Measurements from ENCODE around the gene ACVR1.
A peak's percentile ranks its signal among the peaks of the same experiment; 100 is the strongest.
"Not testable (repeated sequence)": the region's sequence is repeated elsewhere in the genome, so short reads cannot be mapped to it uniquely, and the experiment has no call there.

ACVR1 gene

GRCh38 chr2:157900684-157901083, 24.6 kb upstream of the ACVR1 start:
- no peak for DNase-seq (ENCODE audit: insufficient read length, low spot score)
- TF ChIP-seq POLR2A (IDR thresholded peaks at IDR 0.05; ENCODE audit: low read depth, low read length), result no peak
- no peak for FAIRE-seq

- TF ChIP-seq POLR2A (IDR thresholded peaks at IDR 0.05; ENCODE audit: low read depth, low read length), result no peak
- FAIRE-seq, result no peak
- DNase-seq (ENCODE audit: insufficient read length, low spot score), result no peak
Observed at GRCh38 chr2:157900203-157900602, 24.1 kb upstream of the ACVR1 start.

GRCh38 chr2:157899125-157899839, 23.2 kb upstream of the ACVR1 start:
- no peak for TF ChIP-seq POLR2A (IDR thresholded peaks at IDR 0.05; ENCODE audit: low read depth, low read length)
- no peak for DNase-seq (ENCODE audit: insufficient read length, low spot score)
- no peak for FAIRE-seq

GRCh38 chr2:157898591-157898996, 22.5 kb upstream of the ACVR1 start:
- peak; percentile 19 for DNase-seq (ENCODE audit: insufficient read length, low spot score)
- no peak for TF ChIP-seq POLR2A (IDR thresholded peaks at IDR 0.05; ENCODE audit: low read depth, low read length)
- peak; percentile 96 for FAIRE-seq

- no peak for TF ChIP-seq POLR2A (IDR thresholded peaks at IDR 0.05; ENCODE audit: low read depth, low read length)
- DNase-seq (ENCODE audit: insufficient read length, low spot score) (no peak), FAIRE-seq (no peak)
Observed at GRCh38 chr2:157897106-157897971, 21.2 kb upstream of the ACVR1 start.

GRCh38 chr2:157895531-157895930, 19.4 kb upstream of the ACVR1 start:
- FAIRE-seq (no peak), DNase-seq (ENCODE audit: insufficient read length, low spot score) (no peak)
- no peak for TF ChIP-seq POLR2A (IDR thresholded peaks at IDR 0.05; ENCODE audit: low read depth, low read length)

GRCh38 chr2:157894694-157895435, 18.7 kb upstream of the ACVR1 start:
- peak; percentile 30 for FAIRE-seq
- DNase-seq (ENCODE audit: insufficient read length, low spot score), result no peak
- no peak for TF ChIP-seq POLR2A (IDR thresholded peaks at IDR 0.05; ENCODE audit: low read depth, low read length)

GRCh38 chr2:157893611-157894010, 17.5 kb upstream of the ACVR1 start:
- DNase-seq (ENCODE audit: insufficient read length, low spot score) (no peak), FAIRE-seq (no peak)
- TF ChIP-seq POLR2A (IDR thresholded peaks at IDR 0.05; ENCODE audit: low read depth, low read length), result no peak

GRCh38 chr2:157891643-157892041, 15.5 kb upstream of the ACVR1 start:
- no peak for TF ChIP-seq POLR2A (IDR thresholded peaks at IDR 0.05; ENCODE audit: low read depth, low read length)
- FAIRE-seq (no peak), DNase-seq (ENCODE audit: insufficient read length, low spot score) (no peak)

- no peak for TF ChIP-seq POLR2A (IDR thresholded peaks at IDR 0.05; ENCODE audit: low read depth, low read length)
- no peak for FAIRE-seq
Observed at GRCh38 chr2:157890969-157891642, 15.0 kb upstream of the ACVR1 start.

GRCh38 chr2:157887946-157888345, 11.8 kb upstream of the ACVR1 start:
- FAIRE-seq, result no peak
- DNase-seq (ENCODE audit: insufficient read length, low spot score), result no peak
- no peak for TF ChIP-seq POLR2A (IDR thresholded peaks at IDR 0.05; ENCODE audit: low read depth, low read length)

More at GRCh38 chr2:157890969-157891642, 15.0 kb upstream of the ACVR1 start:
- DNase-seq (ENCODE audit: insufficient read length, low spot score), result no peak

- not testable (repeated sequence) for FAIRE-seq; DNase-seq (ENCODE audit: insufficient read length, low spot score)
Observed at GRCh38 chr2:157884533-157884932, 8.4 kb upstream of the ACVR1 start.

- FAIRE-seq (no peak), DNase-seq (ENCODE audit: insufficient read length, low spot score) (no peak)
- no peak for TF ChIP-seq POLR2A (IDR thresholded peaks at IDR 0.05; ENCODE audit: low read depth, low read length)
Observed at GRCh38 chr2:157880927-157881326, 4.8 kb upstream of the ACVR1 start.
